Measurements from ENCODE around the gene SAMD4B. TPM values are rescaled to one million over a fixed set of nuclear protein-coding genes. Genes with fewer than 3 reads are reported as not detected.

Gene SAMD4B
- total and polyA plus RNA-seq, 2 experiments from 2014 or later = 54.8 to 61.0 TPM

GRCh38 chr19:39321117-39321831, 20.9 kb upstream of the SAMD4B start:
- H2AFZ ChIP-seq = no peak overlapping the region
- H3K9me2 ChIP-seq (replicated peaks; ENCODE audit: insufficient read depth) = no peaks in the 10 kb centered on the region
- 40% methylated on average over 6 of the region's 10 CpGs for WGBS (ENCODE audit: low lambda C conversion rate, missing lambda C conversion rate)
- H3K27me3 ChIP-seq = no peaks in the 10 kb centered on the region
- no peak overlapping the region for H3K27ac ChIP-seq
- H3K4me2 ChIP-seq = peak overlapping the region; percentile 72
- no peak for DNase-seq (ENCODE audit: low spot score)
- H4K20me1 ChIP-seq (ENCODE audit: insufficient read depth, poor library complexity, severe bottlenecking) = no peaks in the 10 kb centered on the region
- no peaks in the 10 kb centered on the region for H3K9me3 ChIP-seq (ENCODE audit: low read depth)
- no peaks in the 10 kb centered on the region for H3K36me3 ChIP-seq (replicated peaks; ENCODE audit: insufficient read depth, low read depth)
- TF ChIP-seq EZH2 (IDR thresholded peaks at IDR 0.05; ENCODE audit: borderline replicate concordance) = no peak
- TF ChIP-seq CTCF (IDR thresholded peaks at IDR 0.05; ENCODE audit: poor library complexity) = no peak
- TF ChIP-seq EZH2phosphoT487 (IDR thresholded peaks at IDR 0.05; ENCODE audit: low read depth, severe bottlenecking, unreplicated experiment) = no peak
- peaks cover 4% of the 10 kb centered on the region for H3K4me1 ChIP-seq (ENCODE audit: insufficient read depth)
- H3K4me3 ChIP-seq = no peak overlapping the region
- H3K79me2 ChIP-seq = no peaks in the 10 kb centered on the region

- Histone ChIP-seq H3K9me2 (replicated peaks; ENCODE audit: insufficient read depth) (no peaks in the 10 kb centered on the region), H3K27ac (no peak overlapping the region), H3K4me2 (no peak overlapping the region), H3K4me1 (ENCODE audit: insufficient read depth) (peaks cover 4% of the 10 kb centered on the region), H2AFZ (no peak overlapping the region), H3K36me3 (replicated peaks; ENCODE audit: insufficient read depth, low read depth) (no peaks in the 10 kb centered on the region), H4K20me1 (ENCODE audit: insufficient read depth, poor library complexity, severe bottlenecking) (no peaks in the 10 kb centered on the region), H3K79me2 (no peaks in the 10 kb centered on the region), H3K27me3 (no peaks in the 10 kb centered on the region), H3K4me3 (no peak overlapping the region), H3K9me3 (ENCODE audit: low read depth) (no peaks in the 10 kb centered on the region)
- TF ChIP-seq CTCF (IDR thresholded peaks at IDR 0.05; ENCODE audit: poor library complexity) = no peak
- no peak for TF ChIP-seq EZH2 (IDR thresholded peaks at IDR 0.05; ENCODE audit: borderline replicate concordance)
- TF ChIP-seq EZH2phosphoT487 (IDR thresholded peaks at IDR 0.05; ENCODE audit: low read depth, severe bottlenecking, unreplicated experiment) = no peak
- DNase-seq (ENCODE audit: low spot score) = no peak
Measured at GRCh38 chr19:39321832-39322176, 20.4 kb upstream of the SAMD4B start.

GRCh38 chr19:39324242-39324842, 17.9 kb upstream of the SAMD4B start:
- no peak overlapping the region for H3K4me3 ChIP-seq
- H3K27ac ChIP-seq = no peak overlapping the region
- DNase-seq (ENCODE audit: low spot score) = no peak
- WGBS (ENCODE audit: low lambda C conversion rate, missing lambda C conversion rate) = 88% methylated on average over 5 of the region's 5 CpGs
- no peaks in the 10 kb centered on the region for H3K27me3 ChIP-seq
- peaks cover 4% of the 10 kb centered on the region for H3K4me1 ChIP-seq (ENCODE audit: insufficient read depth)
- H3K9me2 ChIP-seq (replicated peaks; ENCODE audit: insufficient read depth) = no peaks in the 10 kb centered on the region
- no peak overlapping the region for H3K4me2 ChIP-seq
- no peaks in the 10 kb centered on the region for H4K20me1 ChIP-seq (ENCODE audit: insufficient read depth, poor library complexity, severe bottlenecking)
- H3K9me3 ChIP-seq (ENCODE audit: low read depth) = no peaks in the 10 kb centered on the region
- H3K36me3 ChIP-seq (replicated peaks; ENCODE audit: insufficient read depth, low read depth) = no peaks in the 10 kb centered on the region
- H2AFZ ChIP-seq = no peak overlapping the region
- TF ChIP-seq CTCF (IDR thresholded peaks at IDR 0.05; ENCODE audit: poor library complexity) = no peak
- no peak for TF ChIP-seq EZH2phosphoT487 (IDR thresholded peaks at IDR 0.05; ENCODE audit: low read depth, severe bottlenecking, unreplicated experiment)
- TF ChIP-seq EZH2 (IDR thresholded peaks at IDR 0.05; ENCODE audit: borderline replicate concordance) = no peak
- no peaks in the 10 kb centered on the region for H3K79me2 ChIP-seq

All from hepatocyte (in vitro differentiated cells).